HPDE6-E6E7 (cell line): Measurements from ENCODE around the gene SSBP3.
"Not testable (repeated sequence)": the region's sequence is repeated elsewhere in the genome, so short reads cannot be mapped to it uniquely, and the experiment has no call there.

Source experiments
- DNase-seq: peaks from one replicate; pipeline ENCODE4 v3.0.0; 2011; ENCODE audit warnings: missing footprints; ENCODE audit errors: extremely low spot score

SSBP3 gene

GRCh38 chr1:54392401-54392800 is 13.8 kb downstream of the SSBP3 start:
- no peak for DNase-seq

DNA sequence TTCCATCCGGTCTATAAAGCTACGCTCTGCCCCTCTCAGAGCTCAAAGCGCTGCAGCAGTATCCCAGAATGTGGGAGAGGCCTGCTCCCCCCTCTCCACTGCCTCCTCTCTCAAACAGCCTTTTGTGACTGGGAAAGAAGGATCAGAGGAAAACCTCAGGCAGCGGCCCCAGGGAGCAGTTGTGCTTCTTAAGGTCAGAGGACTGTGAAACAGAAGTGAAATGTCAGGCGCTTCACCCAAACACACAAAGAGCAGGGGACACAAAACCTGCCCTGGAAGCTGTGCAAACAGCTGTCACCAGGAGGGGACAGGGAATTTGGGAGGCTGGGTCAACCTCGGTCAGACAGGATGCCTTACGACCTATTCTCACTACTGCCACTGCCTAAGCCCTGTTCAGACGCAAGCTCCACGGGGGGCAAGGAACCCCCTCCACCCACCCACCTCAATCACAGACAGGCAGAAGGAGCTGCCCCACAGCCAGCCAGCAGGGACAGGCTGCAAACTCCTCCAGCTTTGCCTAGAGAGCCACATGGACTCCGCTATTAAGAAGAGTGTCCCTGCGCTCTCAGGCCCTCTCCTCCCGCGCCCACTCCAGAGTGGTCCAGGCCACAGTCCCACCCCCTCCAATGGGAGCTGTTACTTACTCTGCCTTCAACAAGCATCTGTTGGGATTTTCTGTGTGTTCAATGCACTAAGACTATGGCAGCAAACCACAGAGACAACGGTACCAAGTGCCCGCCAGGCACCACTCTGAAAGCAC is 14.6 kb downstream of the SSBP3 start:
- DNase-seq = no peak

DNA sequence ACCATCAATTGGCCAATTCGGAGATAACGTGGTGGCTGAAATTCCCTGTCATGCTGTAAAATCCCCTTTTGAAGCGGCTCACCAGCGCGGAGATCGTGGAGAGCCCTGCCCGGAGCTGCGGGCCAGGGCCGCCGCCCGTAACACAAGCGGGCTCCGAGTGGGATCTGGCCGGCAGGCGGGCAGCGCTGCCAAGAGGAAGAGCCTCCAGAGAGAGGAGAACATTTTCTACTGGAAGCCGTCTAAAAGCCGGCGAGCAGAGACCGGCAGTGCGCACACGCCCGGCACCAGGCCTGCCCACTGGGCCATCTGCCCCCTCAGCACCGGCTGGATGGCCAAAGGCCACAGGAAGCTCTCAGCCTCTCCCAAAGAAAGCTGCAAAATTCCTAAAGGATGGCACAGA is 15.5 kb downstream of the SSBP3 start:
- no peak for DNase-seq

DNA sequence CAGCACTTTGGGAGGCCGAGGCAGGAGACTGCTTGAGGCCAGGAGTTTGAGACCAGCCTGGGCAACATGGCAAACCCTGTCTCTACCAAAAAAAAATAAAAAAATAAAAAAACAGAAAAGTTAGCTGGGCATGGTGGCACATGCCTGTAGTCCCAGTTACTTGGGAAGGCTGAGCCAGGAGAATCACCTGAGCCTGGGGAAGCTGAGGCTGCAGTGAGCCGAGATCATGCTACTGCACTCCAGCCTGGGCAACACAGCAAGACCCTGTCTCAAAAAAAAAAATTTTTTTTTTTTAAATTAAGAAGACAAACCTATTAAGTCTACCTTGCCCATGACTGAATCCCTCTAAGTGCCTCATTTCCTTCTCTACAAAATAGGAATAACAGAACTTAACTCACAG is 16.6 kb downstream of the SSBP3 start:
- DNase-seq = not testable (repeated sequence)

GRCh38 chr1:54387419-54387818 is 18.8 kb downstream of the SSBP3 start:
- no peak for DNase-seq

GRCh38 chr1:54385727-54386022 is 20.5 kb downstream of the SSBP3 start:
- no peak for DNase-seq

DNA sequence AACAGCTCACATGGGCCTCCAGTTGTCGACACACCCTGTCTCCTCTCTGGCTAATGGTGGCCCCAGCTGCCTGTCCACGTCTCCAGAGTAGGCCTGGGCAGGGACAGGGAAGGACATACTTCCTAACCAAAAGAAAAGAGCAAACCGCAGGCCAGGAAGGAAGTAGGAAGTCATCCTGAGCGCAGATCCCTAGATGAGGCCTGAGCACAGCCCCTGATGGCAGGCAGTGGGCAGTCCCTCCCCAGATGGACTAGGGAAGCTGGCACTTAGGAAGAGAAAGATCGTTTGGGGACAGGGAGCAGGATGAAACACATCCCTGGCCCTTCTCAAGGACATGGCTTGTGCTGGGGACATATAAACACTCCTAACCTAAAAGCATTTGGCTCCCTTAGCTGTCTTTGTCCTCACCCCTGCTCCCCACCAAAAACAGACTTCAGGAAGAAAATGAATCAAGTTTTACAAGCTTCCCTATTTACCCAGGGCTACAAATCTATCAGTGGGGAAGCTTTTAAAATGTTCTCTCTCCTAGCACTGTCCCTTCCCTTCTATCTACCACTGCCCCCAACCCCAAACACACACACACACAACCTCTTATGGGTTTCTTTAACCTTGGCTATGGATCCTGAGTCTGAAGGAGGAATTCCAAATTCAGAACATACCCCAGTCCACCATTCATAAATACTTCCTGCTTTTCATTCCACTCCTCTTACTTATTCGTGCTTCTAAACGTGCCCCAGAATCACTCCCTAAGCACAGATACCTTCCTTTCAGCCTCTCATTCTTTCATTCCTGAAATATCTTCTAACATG is 21.1 kb downstream of the SSBP3 start:
- no peak for DNase-seq

DNA sequence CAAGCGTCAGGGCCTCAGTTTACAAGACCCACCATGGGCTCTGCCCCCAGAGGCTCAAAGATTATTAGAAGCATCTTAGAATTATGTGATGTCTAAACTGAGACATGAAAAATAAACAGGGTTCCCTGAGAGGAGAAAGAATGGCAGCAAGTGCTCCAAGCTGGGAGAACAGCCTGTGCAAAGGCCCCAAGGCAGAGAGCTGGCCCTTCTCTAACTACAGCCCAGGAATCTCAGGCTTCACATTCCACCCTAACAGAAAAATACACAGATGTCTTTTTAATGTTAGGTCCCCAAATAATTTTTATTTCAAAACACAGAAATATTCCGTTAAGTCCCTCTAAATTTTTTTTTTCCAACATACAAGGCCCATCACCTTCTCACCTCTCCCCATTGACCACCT is 21.7 kb downstream of the SSBP3 start:
- no peak for DNase-seq

GRCh38 chr1:54381524-54381923 is 24.7 kb downstream of the SSBP3 start:
- no peak for DNase-seq

GRCh38 chr1:54380290-54380882 is 25.8 kb downstream of the SSBP3 start:
- DNase-seq = no peak

DNA sequence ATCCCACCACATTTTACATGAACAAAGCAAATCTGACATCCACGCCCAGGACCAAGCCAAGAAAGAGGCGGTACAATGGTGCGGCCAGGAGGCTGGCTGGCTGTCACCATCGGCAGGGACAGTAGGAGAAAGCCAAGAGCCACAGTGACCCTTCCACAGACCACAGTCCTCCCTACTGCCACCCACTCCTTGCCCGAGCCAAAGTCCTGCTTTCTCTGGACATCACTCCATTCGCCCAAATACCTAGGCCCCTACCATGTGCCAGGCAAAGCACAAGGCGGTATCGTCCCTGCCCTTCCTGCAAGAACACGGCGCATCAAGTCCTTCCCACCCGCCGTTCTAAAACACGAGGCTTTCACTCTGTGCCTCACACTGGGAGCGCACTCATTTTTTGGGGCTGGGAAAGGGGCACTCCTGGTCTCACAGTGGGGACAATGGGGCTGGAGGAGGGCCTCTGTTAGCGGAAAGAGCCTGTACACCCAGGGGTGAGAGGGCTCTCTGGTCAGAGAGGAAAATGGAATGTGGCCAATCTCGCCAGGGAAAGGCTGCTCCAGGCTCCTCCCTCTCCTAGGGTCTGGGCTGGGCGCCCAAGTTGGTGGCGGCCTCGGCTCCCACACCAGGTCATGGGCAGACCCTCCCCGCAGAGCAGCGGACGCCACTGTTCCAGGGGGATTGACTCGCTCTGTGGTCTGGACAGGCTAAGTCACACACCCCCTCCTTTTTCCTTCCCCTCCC is 26.5 kb downstream of the SSBP3 start:
- no peak for DNase-seq

DNA sequence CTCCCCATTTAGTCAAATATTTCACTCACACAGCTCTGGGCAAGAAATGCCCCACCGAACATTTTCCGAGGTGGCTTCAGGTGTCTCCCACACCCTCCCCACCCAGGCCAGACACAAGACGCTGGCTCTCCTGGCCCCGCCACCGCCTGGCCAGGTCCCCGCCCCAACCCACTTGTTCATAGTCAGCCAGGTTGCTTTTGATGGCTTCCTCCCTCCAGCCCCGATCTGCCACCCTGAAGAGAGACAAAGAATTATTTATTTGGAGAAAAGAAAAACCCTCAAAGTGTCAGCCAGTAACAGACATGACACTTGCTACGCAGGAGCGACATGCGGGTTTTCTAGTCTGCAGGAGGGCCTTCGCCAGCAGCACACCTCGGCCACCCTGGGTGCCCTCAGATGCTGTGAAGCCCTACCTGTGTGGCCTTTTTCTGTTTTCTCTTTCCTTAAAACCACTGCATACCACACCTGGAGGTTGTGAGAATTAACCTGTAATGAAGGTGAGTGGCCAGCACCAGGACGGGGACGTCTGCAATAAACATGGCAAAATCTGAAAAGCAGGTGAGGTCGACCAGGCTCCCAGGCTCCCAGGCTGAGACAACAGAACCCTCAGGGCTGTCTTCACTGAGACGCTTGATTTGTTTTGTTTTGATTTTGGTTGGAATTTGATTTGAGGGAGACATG is 27.2 kb downstream of the SSBP3 start:
- DNase-seq = no peak

DNA sequence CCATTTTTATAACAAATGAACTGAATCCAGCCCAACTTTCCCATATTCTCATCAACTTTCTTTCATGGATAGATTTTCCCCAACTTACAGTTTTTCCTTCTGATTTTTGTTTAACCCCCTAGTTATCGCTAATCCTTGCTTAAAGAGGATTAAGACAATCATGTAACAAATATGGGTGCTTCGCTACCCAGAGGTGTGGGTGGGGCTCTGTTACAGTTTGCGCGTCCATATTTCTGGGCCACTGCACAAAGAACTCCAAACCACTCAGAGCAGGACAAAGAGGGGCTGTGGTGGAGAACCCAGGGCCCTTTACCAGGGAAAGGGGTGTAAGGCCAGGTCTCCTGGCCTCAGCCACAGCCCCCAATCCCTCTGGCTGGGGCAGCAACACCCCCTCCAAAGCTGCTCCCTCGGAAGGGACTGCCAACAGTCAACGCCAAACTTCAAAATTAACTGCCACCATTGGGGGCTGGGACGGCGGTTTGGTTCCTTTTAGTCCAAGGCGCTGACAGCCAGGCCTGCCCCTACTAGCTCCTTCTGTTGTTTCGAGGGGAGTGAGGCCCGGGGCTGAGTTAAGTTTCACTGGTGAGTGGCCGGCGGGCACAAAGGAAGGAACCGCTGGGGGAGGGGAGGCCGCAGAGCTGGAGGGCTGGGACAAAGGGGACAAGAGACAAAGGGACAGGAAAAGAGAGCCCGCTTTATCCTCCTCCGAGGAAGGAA is 27.9 kb downstream of the SSBP3 start:
- no peak for DNase-seq

GRCh38 chr1:54377040-54377691 is 29.0 kb downstream of the SSBP3 start:
- no peak for DNase-seq

- DNase-seq = no peak
These were observed 29.7 kb downstream of the SSBP3 start for GRCh38 chr1:54376430-54377039.

DNA sequence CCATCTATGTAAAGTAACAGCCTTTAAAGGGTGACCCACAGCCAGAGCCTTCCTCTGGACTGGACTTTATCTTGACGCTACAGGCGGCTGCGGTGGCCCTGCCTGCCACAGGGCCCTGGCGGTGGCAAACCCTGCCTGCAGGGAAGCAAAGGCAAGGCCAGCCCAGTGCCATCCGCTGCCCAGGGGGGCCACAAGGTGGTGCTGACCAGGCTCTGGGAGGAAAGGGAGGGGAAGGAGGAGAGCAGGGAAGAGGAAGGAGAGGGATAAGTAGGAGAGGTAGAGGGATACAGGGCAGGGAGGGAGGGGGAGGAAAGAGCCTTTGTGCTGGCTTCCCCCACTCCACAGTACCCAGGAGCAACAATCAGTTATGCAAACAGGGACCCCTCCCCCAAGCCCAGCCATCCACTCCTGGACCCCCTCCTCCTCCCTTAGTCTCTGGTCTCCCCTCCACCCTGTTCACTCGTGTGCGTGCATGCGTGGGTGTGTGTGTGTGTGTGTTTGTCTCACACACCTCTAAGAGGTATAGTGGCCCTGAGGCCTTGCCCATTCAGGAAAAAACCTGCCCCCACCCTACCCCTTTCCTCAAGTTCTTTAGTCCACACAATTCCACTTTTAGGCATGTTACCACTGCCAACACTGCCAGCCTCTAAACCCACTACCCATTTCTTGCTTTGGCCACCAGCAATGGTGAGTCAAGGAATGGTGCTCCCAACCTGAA is 30.3 kb downstream of the SSBP3 start:
- no peak for DNase-seq

DNA sequence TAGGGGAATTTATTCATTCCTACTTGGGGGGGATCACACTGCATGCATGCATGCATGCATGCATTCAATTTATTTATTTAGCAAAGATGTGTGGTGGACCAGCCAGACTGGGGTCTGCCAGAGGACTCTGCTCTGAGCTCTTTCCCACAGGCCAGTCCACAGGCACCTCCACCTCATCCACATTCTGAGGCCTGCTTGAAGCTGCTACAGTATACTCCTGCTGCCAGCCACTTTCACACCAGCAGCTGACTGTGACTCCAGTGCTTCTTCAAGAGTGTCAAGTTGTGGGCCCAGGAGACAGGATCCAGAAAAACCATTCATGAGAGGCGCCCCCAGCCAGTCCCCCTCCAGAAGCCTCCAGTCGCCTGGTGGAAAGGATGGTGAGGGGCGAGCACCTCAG is 30.9 kb downstream of the SSBP3 start:
- DNase-seq = no peak

DNA sequence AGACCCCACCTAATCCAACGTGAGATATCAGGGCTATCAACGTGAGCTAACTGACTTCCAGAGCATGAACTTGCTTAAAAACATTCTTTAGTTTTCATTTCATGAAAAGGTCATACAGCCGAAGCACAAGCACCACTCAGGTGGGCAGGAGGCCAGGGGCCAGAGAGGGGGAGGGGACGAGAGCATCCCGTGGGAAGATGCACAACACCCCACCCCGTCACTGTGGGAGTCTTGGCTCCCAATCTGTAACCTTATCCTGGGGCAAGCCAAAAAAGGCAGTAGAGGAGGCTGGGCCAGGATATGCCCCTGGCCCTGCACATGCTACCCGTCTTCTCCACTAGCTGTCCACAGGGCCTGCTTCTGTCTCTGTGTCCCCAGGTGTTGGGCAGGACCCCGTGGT is 31.4 kb downstream of the SSBP3 start:
- DNase-seq = no peak

DNA sequence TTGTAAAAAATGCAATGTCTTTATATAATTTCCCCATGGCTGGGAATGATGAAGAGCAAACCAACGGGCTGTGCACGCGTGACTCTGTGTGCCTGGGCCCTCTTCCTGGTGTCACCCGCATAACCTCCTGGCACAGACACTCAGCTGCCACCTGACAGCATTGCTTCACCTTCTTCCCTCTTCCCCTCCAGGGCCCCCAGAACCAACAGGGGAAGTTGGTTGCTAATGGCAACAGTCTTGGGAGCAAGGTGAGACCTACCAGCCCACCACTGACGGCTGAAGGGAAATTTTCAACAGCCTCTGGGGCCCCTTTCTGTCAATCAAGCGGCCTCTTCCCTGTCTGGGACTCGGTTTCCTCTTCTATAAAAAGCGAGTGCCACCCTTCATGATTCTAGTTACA is 33.2 kb downstream of the SSBP3 start:
- no peak for DNase-seq

DNA sequence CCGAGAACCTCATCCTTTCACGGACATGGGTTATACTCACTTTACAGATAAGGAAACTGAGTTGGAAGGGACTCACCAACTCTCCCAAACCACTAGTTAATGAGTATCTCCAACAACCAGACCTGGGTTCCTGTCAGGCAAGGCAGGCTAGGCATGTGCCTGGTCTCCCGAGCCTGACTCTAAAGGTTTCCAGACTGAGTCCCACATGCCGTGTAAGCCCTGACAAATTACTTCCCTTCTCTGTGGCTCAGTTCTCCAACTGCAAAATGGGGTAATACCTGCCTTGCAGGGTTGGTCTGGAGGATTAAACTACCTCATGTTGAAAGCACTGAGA is 34.3 kb downstream of the SSBP3 start:
- no peak for DNase-seq
